GM23338 (cell line): Measurements from ENCODE around the gene STK38L. TPM values are rescaled to one million over a fixed set of nuclear protein-coding genes. Genes with fewer than 3 reads are reported as not detected.

Experiments used
- ATAC-seq: fragments of 200-7000 bp; cut with Tn5 transposase; 3 replicates; pipeline ENCODE4 v1.9.1; 2020
- DNase-seq: peaks from one replicate; pipeline ENCODE4 v3.0.0-alpha.2; 2015; ENCODE audit warnings: low spot score
- H2AFZ ChIP-seq: fragments of 200-600 bp; sonication (generic); 2 replicates; pipeline ENCODE4 v1.8.0; 2016; ENCODE audit warnings: antibody characterized with exemption, mild to moderate bottlenecking, moderate library complexity
- H3F3A ChIP-seq: fragments of 200-600 bp; sonication (generic); replicated peaks from 2 replicates; pipeline ENCODE4 v1.8.0; 2017; ENCODE audit warnings: antibody characterized with exemption, mixed run types, low read depth
- H3K27ac ChIP-seq: fragments of 200-600 bp; sonication (generic); 2 replicates; pipeline ENCODE4 v1.6.1; 2016; ENCODE audit warnings: low read depth
- H3K27me3 ChIP-seq: fragments of 200-600 bp; sonication (generic); 2 replicates; pipeline ENCODE4 v1.8.0; 2016; ENCODE audit warnings: mild to moderate bottlenecking, mixed run types, moderate library complexity; ENCODE audit not compliant: insufficient read depth
- H3K36me3 ChIP-seq: fragments of 200-600 bp; sonication (generic); 2 replicates; pipeline ENCODE4 v1.8.0; 2016; ENCODE audit warnings: mild to moderate bottlenecking; ENCODE audit not compliant: insufficient read depth
- H3K4me1 ChIP-seq: fragments of 200-600 bp; sonication (generic); 2 replicates; pipeline ENCODE4 v1.8.0; 2016; ENCODE audit warnings: mild to moderate bottlenecking, moderate library complexity; ENCODE audit not compliant: insufficient read depth
- H3K4me2 ChIP-seq: fragments of 200-600 bp; sonication (generic); 2 replicates; pipeline ENCODE4 v1.7.1; 2017; ENCODE audit warnings: mixed run types
- H3K4me3 ChIP-seq: fragments of 200-600 bp; sonication (generic); 2 replicates; pipeline ENCODE4 v1.6.1; 2016; ENCODE audit warnings: mixed run types
- H3K79me2 ChIP-seq: fragments of 200-600 bp; sonication (generic); replicated peaks from 2 replicates; pipeline ENCODE4 v1.8.0; 2017; ENCODE audit warnings: mild to moderate bottlenecking; ENCODE audit not compliant: insufficient read depth
- H3K9me2 ChIP-seq: fragments of 200-600 bp; sonication (generic); 2 replicates; pipeline ENCODE4 v1.8.0; 2017; ENCODE audit not compliant: insufficient read depth
- H4K20me1 ChIP-seq: fragments of 200-600 bp; sonication (generic); replicated peaks from 2 replicates; pipeline ENCODE4 v1.8.0; 2017; ENCODE audit warnings: mild to moderate bottlenecking; ENCODE audit not compliant: insufficient read depth
- H3K27ac Mint-ChIP-seq: 2 replicates; pipeline ENCODE4 v1.8.0; 2020; ENCODE audit warnings: inconsistent platforms, mild to moderate bottlenecking, moderate library complexity, mixed read lengths
- H3K27me3 Mint-ChIP-seq: 3 replicates; pipeline ENCODE4 v1.8.0; 2022; ENCODE audit warnings: low read depth, mild to moderate bottlenecking, moderate library complexity, mixed read lengths, inconsistent platforms; ENCODE audit not compliant: insufficient read depth, poor library complexity
- H3K36me3 Mint-ChIP-seq: 3 replicates; pipeline ENCODE4 v1.8.0; 2021; ENCODE audit warnings: low read depth, mild to moderate bottlenecking, inconsistent platforms, moderate library complexity, mixed read lengths
- H3K4me1 Mint-ChIP-seq: 3 replicates; pipeline ENCODE4 v1.8.0; 2020; ENCODE audit warnings: mild to moderate bottlenecking, inconsistent platforms, mixed read lengths
- H3K4me3 Mint-ChIP-seq: 3 replicates; pipeline ENCODE4 v1.8.0; 2021; ENCODE audit warnings: moderate library complexity, mild to moderate bottlenecking, inconsistent platforms, mixed read lengths
- H3K9me3 Mint-ChIP-seq: 3 replicates; pipeline ENCODE4 v1.8.0; 2020; ENCODE audit warnings: moderate library complexity, mild to moderate bottlenecking, inconsistent platforms, mixed read lengths
- CREB1 ChIP-seq: fragments of 250-450 bp; sonication (Bioruptor Pico); IDR thresholded peaks from 2 replicates; pipeline ENCODE4 v1.5.0; 2020; ENCODE audit warnings: low read depth, mild to moderate bottlenecking, moderate library complexity
- CTCF ChIP-seq, 2 experiments: fragments of 200-600 bp in 1 of 2; sonication (generic) in 1 of 2; conservative IDR thresholded peaks; 2 replicates each; pipeline versions ENCODE4 v1.5.1 to v1.6.1; 2016 to 2017; ENCODE audit warnings: antibody characterized with exemption in 2 of 2, low read depth in 2 of 2, mild to moderate bottlenecking in 2 of 2, moderate library complexity in 1 of 2
- ETS1 ChIP-seq: IDR thresholded peaks from 2 replicates; pipeline ENCODE4 v1.6.1; 2016; ENCODE audit warnings: antibody characterized with exemption
- EZH2 ChIP-seq: fragments of 200-600 bp; sonication (generic); IDR thresholded peaks from one replicate; pipeline ENCODE4 v1.8.0; 2017; ENCODE audit warnings: antibody characterized with exemption, mild to moderate bottlenecking, low read depth; ENCODE audit not compliant: unreplicated experiment
- EZH2phosphoT487 ChIP-seq: fragments of 200-600 bp; sonication (generic); IDR thresholded peaks from one replicate; pipeline ENCODE4 v1.8.1; 2018; ENCODE audit warnings: antibody characterized with exemption; ENCODE audit not compliant: unreplicated experiment
- JUNB ChIP-seq: IDR thresholded peaks from one replicate; pipeline ENCODE4 v1.6.1; 2016; ENCODE audit warnings: antibody characterized with exemption; ENCODE audit not compliant: unreplicated experiment
- NANOG ChIP-seq: IDR thresholded peaks from 2 replicates; pipeline ENCODE4 v1.6.1; 2016; ENCODE audit warnings: antibody characterized with exemption, borderline replicate concordance
- POLR2AphosphoS5 ChIP-seq: IDR thresholded peaks from 2 replicates; pipeline ENCODE4 v1.6.1; 2016; ENCODE audit warnings: antibody characterized with exemption, low read depth
- REST ChIP-seq: IDR thresholded peaks from one replicate; pipeline ENCODE4 v1.6.1; 2018; ENCODE audit warnings: antibody characterized with exemption; ENCODE audit not compliant: unreplicated experiment
- STAT1 ChIP-seq: IDR thresholded peaks from one replicate; pipeline ENCODE4 v1.6.1; 2016; ENCODE audit warnings: antibody characterized with exemption; ENCODE audit not compliant: unreplicated experiment
- ZNF114 ChIP-seq: fragments of 250-450 bp; sonication (Bioruptor Pico); IDR thresholded peaks from 2 replicates; pipeline ENCODE4 v1.5.0; 2020; ENCODE audit warnings: mild to moderate bottlenecking, moderate library complexity
- ZNF331 ChIP-seq: fragments of 250-450 bp; sonication (Bioruptor Pico); IDR thresholded peaks from 2 replicates; pipeline ENCODE4 v1.5.0; 2020; ENCODE audit warnings: low read depth, mild to moderate bottlenecking, moderate library complexity
- ZNF462 ChIP-seq: fragments of 250-450 bp; sonication (Bioruptor Pico); IDR thresholded peaks from 2 replicates; pipeline ENCODE4 v1.5.0; 2020; ENCODE audit warnings: mild to moderate bottlenecking, moderate library complexity
- polyA plus RNA-seq: library from polyadenylated mRNA; unstranded; fragments of >200 nt; fragmentation: Nextera tagmentation; extraction: Ambion mirVana; gene quantifications from 2 replicates; pipeline ENCODE4 v1.2.1, GENCODE V29; 2016
- total RNA-seq: library from RNA; depleted of rRNA; stranded (reverse); fragments of >200 nt; shearing (Covaris generic); gene quantifications from 2 replicates; pipeline ENCODE4 v1.2.3, GENCODE V29; 2014

The STK38L gene
- total and polyA plus RNA-seq, 2 experiments from 2014 or later, result 28.9 to 56.5 TPM

GRCh38 chr12:27207615-27208413, 36.3 kb upstream of the STK38L start:
- Mint-ChIP-seq H3K36me3 (no peaks in the 10 kb centered on the region; the same call in 2 of the 3 replicates), H3K27ac (no peak overlapping the region), H3K4me1 (no peaks in the 10 kb centered on the region), H3K27me3 (peaks cover 2% of the 10 kb centered on the region), H3K9me3 (peaks cover 11% of the 10 kb centered on the region; the same call in 2 of the 3 replicates), H3K4me3 (no peak overlapping the region)
- no peaks in the 10 kb centered on the region for H3K79me2 ChIP-seq
- H3K4me2 ChIP-seq, result no peak overlapping the region
- peaks cover 5% of the 10 kb centered on the region; the same call in 1 of the 2 replicates for H3K9me2 ChIP-seq
- no peaks in the 10 kb centered on the region for H3K36me3 ChIP-seq
- no peak overlapping the region for H3K27ac ChIP-seq
- no peak for DNase-seq
- H3F3A ChIP-seq, result no peaks in the 10 kb centered on the region
- TF ChIP-seq JUNB (no peak), STAT1 (no peak), CTCF (conservative IDR thresholded peaks at IDR 0.05; ENCODE audit: low read depth in 2 of 2) (no peak), CREB1 (CRISPR knock-in tag) (no peak), POLR2AphosphoS5 (no peak), ZNF331 (CRISPR knock-in tag) (no peak), ZNF114 (CRISPR knock-in tag) (no peak), REST (no peak), ZNF462 (no peak), NANOG (no peak), ETS1 (no peak), EZH2phosphoT487 (no peak), EZH2 (no peak)
- no peak overlapping the region for H3K4me3 ChIP-seq
- no peak for ATAC-seq
- H2AFZ ChIP-seq, result no peak overlapping the region; the same call in 1 of the 2 replicates
- no peaks in the 10 kb centered on the region for H4K20me1 ChIP-seq
- H3K27me3 ChIP-seq, result no peaks in the 10 kb centered on the region
- no peaks in the 10 kb centered on the region for H3K4me1 ChIP-seq
